HG03039 (cell line): ENCODE measurements around the gene SULT1A2.
"Not testable (repeated sequence)": the region's sequence is repeated elsewhere in the genome, so short reads cannot be mapped to it uniquely, and the experiment has no call there.

Source experiments
- ATAC-seq: cut with Tn5 transposase; IDR thresholded peaks from one replicate; pipeline ENCODE4 v1.9.1; 2021; ENCODE audit warnings: mild to moderate bottlenecking, moderate library complexity; ENCODE audit not compliant: unreplicated experiment

Gene SULT1A2

GRCh38 chr16:28609631-28610594 is 13.1 kb upstream of the SULT1A2 start, which contains the start of gene SULT1A1:
SULT1A1 (minus strand) TSS chr16:28610044; CDS start chr16:28608855, 1,189 bp downstream.
- no peak for ATAC-seq

GRCh38 chr16:28608867-28609596 is 12.2 kb upstream of the SULT1A2 start:
- not testable (repeated sequence) for ATAC-seq

- ATAC-seq = not testable (repeated sequence)
Observed at GRCh38 chr16:28608496-28608808, 11.6 kb upstream of the SULT1A2 start.

- not testable (repeated sequence) for ATAC-seq
Observed at GRCh38 chr16:28607681-28608495, 11.0 kb upstream of the SULT1A2 start.

GRCh38 chr16:28607116-28607623 is 10.3 kb upstream of the SULT1A2 start:
- no peak for ATAC-seq

- ATAC-seq = no peak
Observed at GRCh38 chr16:28606291-28607115, 9.7 kb upstream of the SULT1A2 start.

GRCh38 chr16:28604186-28604565 is 7.3 kb upstream of the SULT1A2 start:
- ATAC-seq = no peak

GRCh38 chr16:28603381-28604185 is 6.7 kb upstream of the SULT1A2 start:
- no peak for ATAC-seq

- ATAC-seq = no peak
Observed at GRCh38 chr16:28602529-28602928, 5.7 kb upstream of the SULT1A2 start.

GRCh38 chr16:28602062-28602461 is 5.2 kb upstream of the SULT1A2 start:
- not testable (repeated sequence) for ATAC-seq

GRCh38 chr16:28601589-28601988 is 4.7 kb upstream of the SULT1A2 start:
- not testable (repeated sequence) for ATAC-seq

GRCh38 chr16:28600965-28601364 is 4.1 kb upstream of the SULT1A2 start:
- not testable (repeated sequence) for ATAC-seq

- not testable (repeated sequence) for ATAC-seq
Observed at GRCh38 chr16:28599377-28600285, 2.8 kb upstream of the SULT1A2 start.

- ATAC-seq = no peak
Observed at GRCh38 chr16:28597692-28598261, 927 bp upstream of the SULT1A2 start.

GRCh38 chr16:28596115-28596630 is 677 bp downstream of the SULT1A2 start:
- no peak for ATAC-seq

GRCh38 chr16:28595451-28595850 is 1.4 kb downstream of the SULT1A2 start:
- not testable (repeated sequence) for ATAC-seq

GRCh38 chr16:28592979-28593553 is 3.8 kb downstream of the SULT1A2 start:
- no peak for ATAC-seq
